ENCODE data around the gene ITGB6.

ITGB6 gene

DNA sequence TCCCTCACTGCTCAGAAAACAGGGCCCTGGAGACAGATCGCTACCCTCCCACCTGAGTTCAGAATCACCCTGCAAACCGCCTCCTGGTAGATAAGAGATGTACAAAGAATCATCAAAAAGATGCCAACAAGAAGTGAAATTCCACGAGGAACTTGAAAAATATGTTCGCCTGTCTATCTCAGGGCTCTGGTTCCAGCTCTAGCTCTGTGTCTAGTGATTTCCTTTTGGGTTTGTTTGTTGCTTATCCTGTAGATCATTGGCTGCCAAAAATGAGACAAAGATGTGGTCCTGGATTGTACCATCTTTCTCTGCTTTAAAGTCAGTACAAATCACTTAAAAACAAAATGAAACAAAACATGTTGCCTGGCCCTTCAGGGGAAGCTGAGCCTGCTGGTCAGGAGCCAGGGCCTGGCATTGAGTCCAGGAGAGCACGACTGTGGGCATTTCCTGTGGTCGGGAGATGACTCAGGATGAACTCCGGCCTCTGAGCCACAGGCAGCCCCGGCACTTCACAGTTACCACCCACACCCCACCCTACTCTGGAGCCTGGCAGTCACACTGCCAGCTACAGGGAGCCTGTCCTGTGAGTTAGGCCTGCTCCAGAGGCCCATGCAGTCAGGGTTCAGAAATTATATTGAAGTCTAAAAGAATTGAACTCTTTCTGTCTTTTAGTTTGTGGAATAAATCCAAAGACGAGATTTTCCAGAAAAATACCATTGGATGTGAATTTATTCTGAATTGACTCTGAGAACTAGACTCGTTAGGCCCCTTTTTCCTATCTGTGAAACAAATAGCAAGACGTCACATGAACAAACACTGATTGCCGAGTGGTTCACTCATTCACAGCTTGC is 8.0 kb upstream of the ITGB6 start:
- H3K27ac ChIP-seq (ENCODE audit: insufficient read depth in 1 of 2, low read depth in 1 of 2, low read length in 2 of 2, poor library complexity in 1 of 2, severe bottlenecking in 2 of 2): peak overlapping the region in 1 of 2 experiments; percentile 29
- no peak overlapping the region for H3K4me3 ChIP-seq (ENCODE audit: control insufficient read depth in 1 of 7, extremely low read depth in 1 of 7, insufficient read depth in 4 of 7, low read depth in 2 of 7, low read length in 6 of 7)
- H3K4me1 ChIP-seq (ENCODE audit: control extremely low read depth in 1 of 4, control insufficient read depth in 4 of 4, insufficient read depth in 4 of 4, low read length in 3 of 4): peaks cover 0 to 6% (median 2%) of the 10 kb centered on the region in 4 experiments
- H3K36me3 ChIP-seq (ENCODE audit: control insufficient read depth in 4 of 4, insufficient read depth in 4 of 4, low read length in 3 of 4): no peaks in the 10 kb centered on the region
- DNase-seq: peak; percentile 6 to 50 (median 36)
- peaks cover 0 to 5% (median 0%) of the 10 kb centered on the region in 5 experiments for H3K9me3 ChIP-seq (ENCODE audit: control extremely low read depth in 1 of 5, control insufficient read depth in 4 of 5, insufficient read depth in 2 of 5, low read depth in 1 of 5, low read length in 4 of 5)
- POLR2A ChIA-PET: interaction anchor here (0.6 kb wide), 1 partner anchor 150 kb away, joined by 3 read pairs; no protein-coding TSS in a partner anchor
- 95% methylated on average over 8 of the region's 12 CpGs for WGBS (ENCODE audit: insufficient coverage)
- CTCF ChIA-PET: interaction anchor here (0.9 to 2.8 kb wide), 4 partner anchors 17 to 98 kb away, joined by 3 to 27 read pairs (median 4); no protein-coding TSS in a partner anchor
- H3K27me3 ChIP-seq (replicated peaks in 2 of 5; ENCODE audit: control insufficient read depth in 4 of 5, insufficient read depth in 5 of 5, low read length in 4 of 5): peaks cover 0 to 3% (median 0%) of the 10 kb centered on the region in 5 experiments

DNA sequence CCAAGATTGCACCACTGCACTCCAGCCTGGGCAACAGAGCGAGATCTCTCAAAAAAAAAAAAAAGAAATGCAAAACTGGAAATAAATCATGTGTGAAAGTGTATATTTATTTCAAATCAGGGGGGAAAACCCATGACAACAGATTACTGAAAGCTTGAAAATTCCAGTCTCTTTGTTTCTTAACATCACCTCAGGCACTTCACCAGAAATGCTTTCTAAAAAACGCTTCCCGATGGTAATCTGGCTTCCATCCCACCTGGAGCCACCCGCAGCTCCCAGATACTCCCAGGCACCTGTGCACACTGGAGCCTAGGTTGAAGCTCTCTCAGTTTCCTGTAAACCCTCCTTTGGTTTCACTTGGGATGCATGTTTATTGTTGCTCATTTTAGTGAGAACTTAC is 7.2 kb upstream of the ITGB6 start:
- CTCF ChIA-PET: interaction anchor here (1.2 kb wide), 1 partner anchor 16 kb away, joined by 5 read pairs; no protein-coding TSS in a partner anchor
- peaks cover 0 to 5% (median 0%) of the 10 kb centered on the region in 5 experiments for H3K9me3 ChIP-seq (ENCODE audit: control extremely low read depth in 1 of 5, control insufficient read depth in 4 of 5, insufficient read depth in 2 of 5, low read depth in 1 of 5, low read length in 4 of 5)
- peaks cover 0 to 6% (median 2%) of the 10 kb centered on the region in 4 experiments for H3K4me1 ChIP-seq (ENCODE audit: control extremely low read depth in 1 of 4, control insufficient read depth in 4 of 4, insufficient read depth in 4 of 4, low read length in 3 of 4)
- 92% methylated on average over 2 of the region's 4 CpGs for WGBS (ENCODE audit: insufficient coverage)
- peaks cover 0 to 3% (median 0%) of the 10 kb centered on the region in 5 experiments for H3K27me3 ChIP-seq (replicated peaks in 2 of 5; ENCODE audit: control insufficient read depth in 4 of 5, insufficient read depth in 5 of 5, low read length in 4 of 5)
- no peak overlapping the region for H3K4me3 ChIP-seq (ENCODE audit: control insufficient read depth in 1 of 7, extremely low read depth in 1 of 7, insufficient read depth in 4 of 7, low read depth in 2 of 7, low read length in 6 of 7)
- H3K27ac ChIP-seq (ENCODE audit: insufficient read depth in 1 of 2, low read depth in 1 of 2, low read length in 2 of 2, poor library complexity in 1 of 2, severe bottlenecking in 2 of 2): no peak overlapping the region
- POLR2A ChIA-PET: no interaction called here
- no peak for DNase-seq
- H3K36me3 ChIP-seq (ENCODE audit: control insufficient read depth in 4 of 4, insufficient read depth in 4 of 4, low read length in 3 of 4): no peaks in the 10 kb centered on the region

DNA sequence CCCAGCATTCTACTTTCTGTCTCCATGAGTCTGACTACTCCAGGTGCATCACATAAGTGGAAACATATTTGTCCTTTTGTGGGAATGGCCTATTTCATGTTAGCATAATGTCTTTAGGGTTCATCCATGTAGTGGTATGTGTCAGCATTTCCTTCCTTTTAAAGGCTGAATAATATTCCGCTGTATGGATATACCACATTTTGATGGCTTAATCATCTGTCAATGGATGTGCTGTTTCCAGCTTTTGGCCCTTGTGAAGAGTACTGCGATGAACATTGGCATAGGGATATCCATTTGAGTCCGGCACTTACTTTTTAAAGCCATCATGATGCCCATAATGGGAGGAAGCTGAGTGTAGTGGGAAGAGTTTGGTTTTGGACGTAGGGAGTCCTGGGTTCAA is 6.4 kb upstream of the ITGB6 start:
- Histone ChIP-seq H3K27ac (ENCODE audit: insufficient read depth in 1 of 2, low read depth in 1 of 2, low read length in 2 of 2, poor library complexity in 1 of 2, severe bottlenecking in 2 of 2) (no peak overlapping the region), H3K4me3 (ENCODE audit: control insufficient read depth in 1 of 7, extremely low read depth in 1 of 7, insufficient read depth in 4 of 7, low read depth in 2 of 7, low read length in 6 of 7) (no peak overlapping the region), H3K36me3 (ENCODE audit: control insufficient read depth in 4 of 4, insufficient read depth in 4 of 4, low read length in 3 of 4) (no peaks in the 10 kb centered on the region), H3K9me3 (ENCODE audit: control extremely low read depth in 1 of 5, control insufficient read depth in 4 of 5, insufficient read depth in 2 of 5, low read depth in 1 of 5, low read length in 4 of 5) (peaks cover 0 to 5% (median 0%) of the 10 kb centered on the region in 5 experiments), H3K4me1 (ENCODE audit: control extremely low read depth in 1 of 4, control insufficient read depth in 4 of 4, insufficient read depth in 4 of 4, low read length in 3 of 4) (peaks cover 0 to 6% (median 2%) of the 10 kb centered on the region in 4 experiments), H3K27me3 (replicated peaks in 2 of 5; ENCODE audit: control insufficient read depth in 4 of 5, insufficient read depth in 5 of 5, low read length in 4 of 5) (no peaks in the 10 kb centered on the region)
- no peak for DNase-seq
- POLR2A ChIA-PET: no interaction called here
- 100% methylated on average over 2 of the region's 4 CpGs for WGBS (ENCODE audit: insufficient coverage)
- CTCF ChIA-PET: no interaction called here

DNA sequence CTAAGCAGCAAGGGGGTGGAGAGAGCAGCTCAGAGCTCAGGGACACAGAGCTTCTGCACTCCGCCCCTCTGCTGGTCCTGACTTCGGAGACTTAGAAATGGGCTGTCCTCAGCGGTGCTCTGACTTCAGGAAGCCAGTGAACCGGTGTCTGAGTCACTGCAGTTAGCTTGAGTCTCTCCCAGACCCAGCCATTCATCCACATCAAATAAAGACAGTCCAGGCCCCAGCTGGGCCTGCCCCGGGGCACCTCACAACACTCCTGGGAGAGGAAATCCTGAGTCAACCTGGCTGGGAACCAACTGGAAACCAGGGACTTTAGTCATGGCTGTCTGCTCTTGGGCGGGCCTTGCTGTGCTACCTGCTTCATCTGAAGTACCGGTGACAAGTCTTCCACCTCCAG is 5.4 kb upstream of the ITGB6 start:
- CTCF ChIA-PET: interaction anchor here (1.0 to 1.1 kb wide), 2 partner anchors 29 to 95 kb away, joined by 3 to 4 read pairs; no protein-coding TSS in a partner anchor
- Histone ChIP-seq H3K9me3 (ENCODE audit: control extremely low read depth in 1 of 5, control insufficient read depth in 4 of 5, insufficient read depth in 2 of 5, low read depth in 1 of 5, low read length in 4 of 5) (peaks cover 0 to 5% (median 0%) of the 10 kb centered on the region in 5 experiments), H3K36me3 (ENCODE audit: control insufficient read depth in 4 of 4, insufficient read depth in 4 of 4, low read length in 3 of 4) (no peaks in the 10 kb centered on the region), H3K27me3 (replicated peaks in 2 of 5; ENCODE audit: control insufficient read depth in 4 of 5, insufficient read depth in 5 of 5, low read length in 4 of 5) (no peaks in the 10 kb centered on the region), H3K4me3 (ENCODE audit: control insufficient read depth in 1 of 7, extremely low read depth in 1 of 7, insufficient read depth in 4 of 7, low read depth in 2 of 7, low read length in 6 of 7) (no peak overlapping the region), H3K27ac (ENCODE audit: insufficient read depth in 1 of 2, low read depth in 1 of 2, low read length in 2 of 2, poor library complexity in 1 of 2, severe bottlenecking in 2 of 2) (no peak overlapping the region), H3K4me1 (ENCODE audit: control extremely low read depth in 1 of 4, control insufficient read depth in 4 of 4, insufficient read depth in 4 of 4, low read length in 3 of 4) (peaks cover 0 to 4% (median 1%) of the 10 kb centered on the region in 4 experiments)
- 94% methylated on average over 7 of the region's 7 CpGs for WGBS (ENCODE audit: insufficient coverage)
- no peak for DNase-seq
- POLR2A ChIA-PET: no interaction called here

DNA sequence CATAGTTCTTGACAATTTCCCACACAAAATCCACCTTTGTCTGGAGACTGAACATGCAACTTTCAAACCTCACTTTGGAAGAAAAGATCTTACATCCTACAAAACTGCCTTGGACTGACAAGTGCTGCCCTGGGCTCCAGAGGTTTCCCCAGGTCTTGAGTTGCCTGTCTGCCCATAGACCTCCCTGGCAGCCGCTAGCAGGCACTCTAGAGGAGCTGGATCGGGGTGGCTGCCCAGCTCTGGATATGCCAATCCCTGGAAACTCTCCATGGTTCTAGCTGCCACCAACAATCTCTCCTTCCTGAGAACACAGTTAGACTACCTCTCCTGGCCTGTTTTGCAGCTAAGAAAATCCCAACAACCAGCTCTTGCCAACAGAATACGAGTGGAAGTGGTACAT is 3.4 kb upstream of the ITGB6 start:
- ChIA-PET CTCF (interaction anchor here (0.5 to 1.0 kb wide), 2 partner anchors 46 to 94 kb away, joined by 4 read pairs; no protein-coding TSS in a partner anchor), POLR2A (no interaction called here)
- H3K27me3 ChIP-seq (replicated peaks in 2 of 5; ENCODE audit: control insufficient read depth in 4 of 5, insufficient read depth in 5 of 5, low read length in 4 of 5): no peaks in the 10 kb centered on the region
- H3K9me3 ChIP-seq (ENCODE audit: control extremely low read depth in 1 of 5, control insufficient read depth in 4 of 5, insufficient read depth in 2 of 5, low read depth in 1 of 5, low read length in 4 of 5): peaks cover 0 to 5% (median 0%) of the 10 kb centered on the region in 5 experiments
- 100% methylated on average over 2 of the region's 3 CpGs for WGBS (ENCODE audit: insufficient coverage)
- DNase-seq: no peak
- H3K27ac ChIP-seq (ENCODE audit: insufficient read depth in 1 of 2, low read depth in 1 of 2, low read length in 2 of 2, poor library complexity in 1 of 2, severe bottlenecking in 2 of 2): no peak overlapping the region
- H3K4me1 ChIP-seq (ENCODE audit: control extremely low read depth in 1 of 4, control insufficient read depth in 4 of 4, insufficient read depth in 4 of 4, low read length in 3 of 4): peaks cover 0 to 4% (median 1%) of the 10 kb centered on the region in 4 experiments
- H3K4me3 ChIP-seq (ENCODE audit: control insufficient read depth in 1 of 7, extremely low read depth in 1 of 7, insufficient read depth in 4 of 7, low read depth in 2 of 7, low read length in 6 of 7): no peak overlapping the region
- H3K36me3 ChIP-seq (ENCODE audit: control insufficient read depth in 4 of 4, insufficient read depth in 4 of 4, low read length in 3 of 4): no peaks in the 10 kb centered on the region

DNA sequence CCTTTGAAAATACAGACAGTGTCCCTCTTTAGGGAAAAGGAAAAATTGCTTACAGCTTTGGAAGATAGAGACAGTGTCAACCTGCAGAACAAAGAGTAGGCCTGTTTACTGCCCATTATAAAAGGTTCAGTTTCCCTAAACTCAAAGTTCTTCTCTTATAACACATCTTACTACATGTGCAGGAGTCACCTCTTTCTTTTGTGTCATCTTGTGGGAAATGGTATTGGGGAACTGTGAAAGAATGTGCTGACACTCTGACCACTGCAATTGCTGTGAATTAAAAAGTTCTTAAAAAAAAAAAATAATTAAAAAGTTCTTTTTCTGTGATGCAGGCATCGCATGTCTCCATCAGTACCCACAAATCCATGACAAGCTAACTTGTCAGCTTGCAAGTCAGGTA is 2.9 kb upstream of the ITGB6 start:
- Histone ChIP-seq H3K9me3 (ENCODE audit: control extremely low read depth in 1 of 5, control insufficient read depth in 4 of 5, insufficient read depth in 2 of 5, low read depth in 1 of 5, low read length in 4 of 5) (peaks cover 0 to 5% (median 0%) of the 10 kb centered on the region in 5 experiments), H3K4me1 (ENCODE audit: control extremely low read depth in 1 of 4, control insufficient read depth in 4 of 4, insufficient read depth in 4 of 4, low read length in 3 of 4) (peaks cover 0 to 2% (median under 1%) of the 10 kb centered on the region in 4 experiments), H3K36me3 (ENCODE audit: control insufficient read depth in 4 of 4, insufficient read depth in 4 of 4, low read length in 3 of 4) (no peaks in the 10 kb centered on the region), H3K4me3 (ENCODE audit: control insufficient read depth in 1 of 7, extremely low read depth in 1 of 7, insufficient read depth in 4 of 7, low read depth in 2 of 7, low read length in 6 of 7) (no peak overlapping the region), H3K27me3 (replicated peaks in 2 of 5; ENCODE audit: control insufficient read depth in 4 of 5, insufficient read depth in 5 of 5, low read length in 4 of 5) (no peaks in the 10 kb centered on the region), H3K27ac (ENCODE audit: insufficient read depth in 1 of 2, low read depth in 1 of 2, low read length in 2 of 2, poor library complexity in 1 of 2, severe bottlenecking in 2 of 2) (no peak overlapping the region)
- DNase-seq: no peak
- ChIA-PET CTCF (interaction anchor here (0.5 kb wide), 1 partner anchor 45 kb away, joined by 4 read pairs; no protein-coding TSS in a partner anchor), POLR2A (no interaction called here)
- WGBS (ENCODE audit: insufficient coverage): 100% methylated on average over 1 of the region's 1 CpG

All from common myeloid progenitor, CD34-positive (primary cell).